ENCODE data around the gene CDH13. TPM values are rescaled to one million over a fixed set of nuclear protein-coding genes. Genes with fewer than 3 reads are reported as not detected.

The CDH13 gene
- total RNA-seq, 2 experiments from 2014 or later = not detected

DNA sequence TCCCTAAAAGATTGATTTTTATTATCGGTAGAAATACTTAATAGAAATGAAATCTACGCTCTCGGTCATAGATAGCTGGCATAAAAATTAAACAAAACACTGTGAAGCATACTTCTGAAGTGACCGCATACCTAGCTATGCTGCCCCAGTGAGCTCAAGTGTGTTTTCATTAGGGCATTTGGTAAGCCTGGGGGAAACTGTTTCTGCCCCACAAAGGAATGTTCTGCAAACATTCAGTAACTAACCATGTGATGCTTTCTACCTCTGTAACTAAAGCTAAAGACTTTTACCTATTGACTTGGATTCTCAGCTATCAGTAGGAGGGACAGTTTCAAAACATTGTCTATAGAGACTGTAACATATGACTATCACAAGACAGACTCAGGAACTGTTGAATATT lies 1087.5 kb downstream of the CDH13 start:
- ChIA-PET CTCF (ENCODE audit: unreplicated experiment) (interaction anchor here (1.0 kb wide), 1 partner anchor 9 kb away, joined by 3 read pairs; no protein-coding TSS in a partner anchor), POLR2A (no interaction called here)
- TF ChIP-seq EZH2phosphoT487 (IDR thresholded peaks at IDR 0.05; ENCODE audit: borderline replicate concordance, low read depth, low read length) = no peak
- TF ChIP-seq, protein P1, sequence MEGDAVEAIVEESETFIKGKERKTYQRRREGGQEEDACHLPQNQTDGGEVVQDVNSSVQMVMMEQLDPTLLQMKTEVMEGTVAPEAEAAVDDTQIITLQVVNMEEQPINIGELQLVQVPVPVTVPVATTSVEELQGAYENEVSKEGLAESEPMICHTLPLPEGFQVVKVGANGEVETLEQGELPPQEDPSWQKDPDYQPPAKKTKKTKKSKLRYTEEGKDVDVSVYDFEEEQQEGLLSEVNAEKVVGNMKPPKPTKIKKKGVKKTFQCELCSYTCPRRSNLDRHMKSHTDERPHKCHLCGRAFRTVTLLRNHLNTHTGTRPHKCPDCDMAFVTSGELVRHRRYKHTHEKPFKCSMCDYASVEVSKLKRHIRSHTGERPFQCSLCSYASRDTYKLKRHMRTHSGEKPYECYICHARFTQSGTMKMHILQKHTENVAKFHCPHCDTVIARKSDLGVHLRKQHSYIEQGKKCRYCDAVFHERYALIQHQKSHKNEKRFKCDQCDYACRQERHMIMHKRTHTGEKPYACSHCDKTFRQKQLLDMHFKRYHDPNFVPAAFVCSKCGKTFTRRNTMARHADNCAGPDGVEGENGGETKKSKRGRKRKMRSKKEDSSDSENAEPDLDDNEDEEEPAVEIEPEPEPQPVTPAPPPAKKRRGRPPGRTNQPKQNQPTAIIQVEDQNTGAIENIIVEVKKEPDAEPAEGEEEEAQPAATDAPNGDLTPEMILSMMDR (conservative IDR thresholded peaks at IDR 0.05; ENCODE audit: low read length) = no peak
- no peak for DNase-seq (ENCODE audit: low spot score)
- no peaks in the 10 kb centered on the region for H3K36me3 ChIP-seq (ENCODE audit: insufficient read depth, low read length)
- intact Hi-C loops (cut with micrococcal nuclease; ENCODE audit: unreplicated experiment) = no loop called here
- H2AFZ ChIP-seq (ENCODE audit: low read length) = no peak overlapping the region
- H3K9me3 ChIP-seq (ENCODE audit: low read length) = no peaks in the 10 kb centered on the region
- no peaks in the 10 kb centered on the region for H4K20me1 ChIP-seq (ENCODE audit: insufficient read depth, low read length)
- no peaks in the 10 kb centered on the region for H3K9me2 ChIP-seq (ENCODE audit: insufficient read depth, low read length)
- H3K79me2 ChIP-seq (ENCODE audit: insufficient read depth, low read depth, low read length) = no peaks in the 10 kb centered on the region
- no peaks in the 10 kb centered on the region for H3K4me1 ChIP-seq (ENCODE audit: insufficient read depth, low read length, poor library complexity, severe bottlenecking)
- no peak overlapping the region for H3K4me3 ChIP-seq (ENCODE audit: low read depth, low read length, poor library complexity, severe bottlenecking)
- H3K27ac ChIP-seq (ENCODE audit: low read depth, low read length, poor library complexity, severe bottlenecking) = no peak overlapping the region
- H3K4me2 ChIP-seq (ENCODE audit: low read length) = no peak overlapping the region
- no TSS peak for BruUV-seq (replicated peaks)

DNA sequence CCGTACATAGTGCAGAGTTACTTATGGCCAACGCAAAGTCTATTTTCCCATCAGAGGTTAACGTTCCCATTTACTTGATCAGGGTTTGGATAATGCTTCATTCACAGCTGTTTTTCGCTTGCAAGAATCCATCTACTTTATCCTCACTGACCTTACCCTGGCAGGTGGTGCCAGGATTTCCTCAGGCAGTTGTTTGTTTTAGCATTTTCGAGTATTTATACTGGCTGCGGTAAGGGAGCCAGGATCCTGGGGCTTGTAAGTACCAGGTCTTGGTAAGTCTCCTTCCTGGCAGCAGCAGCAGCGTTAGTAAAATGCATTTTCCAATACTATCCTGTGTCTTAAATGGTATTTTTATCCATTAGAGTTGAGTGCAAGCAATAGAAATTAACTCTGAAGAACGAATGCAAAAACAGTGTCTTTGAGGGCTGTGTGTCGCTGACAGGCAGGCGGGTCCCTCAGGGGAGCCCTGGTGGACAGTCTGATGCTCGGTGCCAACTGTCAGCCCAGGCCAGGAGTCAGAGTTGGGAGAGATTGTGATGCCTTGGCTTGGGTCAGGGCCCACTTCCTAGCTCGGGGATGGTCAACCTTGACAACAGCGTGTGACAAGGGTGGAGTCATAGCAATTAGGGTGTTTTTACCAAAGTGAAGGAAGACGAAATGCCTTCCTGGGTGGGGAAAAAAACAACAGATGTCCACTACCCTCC lies 1088.6 kb downstream of the CDH13 start:
- no peak for DNase-seq (ENCODE audit: low spot score)
- no peak for TF ChIP-seq EZH2phosphoT487 (IDR thresholded peaks at IDR 0.05; ENCODE audit: borderline replicate concordance, low read depth, low read length)
- TF ChIP-seq, protein P1 (conservative IDR thresholded peaks at IDR 0.05; ENCODE audit: low read length) = no peak
- ChIA-PET CTCF (ENCODE audit: unreplicated experiment) (interaction anchor here (1.0 kb wide), 1 partner anchor 8 kb away, joined by 3 read pairs; no protein-coding TSS in a partner anchor), POLR2A (no interaction called here)
- no TSS peak for BruUV-seq (replicated peaks)
- H3K27ac ChIP-seq (ENCODE audit: low read depth, low read length, poor library complexity, severe bottlenecking) = no peak overlapping the region
- H3K4me3 ChIP-seq (ENCODE audit: low read depth, low read length, poor library complexity, severe bottlenecking) = no peak overlapping the region
- no peaks in the 10 kb centered on the region for H4K20me1 ChIP-seq (ENCODE audit: insufficient read depth, low read length)
- H3K9me2 ChIP-seq (ENCODE audit: insufficient read depth, low read length) = no peaks in the 10 kb centered on the region
- H3K9me3 ChIP-seq (ENCODE audit: low read length) = no peaks in the 10 kb centered on the region
- no peaks in the 10 kb centered on the region for H3K79me2 ChIP-seq (ENCODE audit: insufficient read depth, low read depth, low read length)
- intact Hi-C loops (cut with micrococcal nuclease; ENCODE audit: unreplicated experiment) = no loop called here
- no peak overlapping the region for H2AFZ ChIP-seq (ENCODE audit: low read length)
- no peak overlapping the region for H3K4me2 ChIP-seq (ENCODE audit: low read length)
- H3K36me3 ChIP-seq (ENCODE audit: insufficient read depth, low read length) = no peaks in the 10 kb centered on the region
- H3K4me1 ChIP-seq (ENCODE audit: insufficient read depth, low read length, poor library complexity, severe bottlenecking) = no peaks in the 10 kb centered on the region

DNA sequence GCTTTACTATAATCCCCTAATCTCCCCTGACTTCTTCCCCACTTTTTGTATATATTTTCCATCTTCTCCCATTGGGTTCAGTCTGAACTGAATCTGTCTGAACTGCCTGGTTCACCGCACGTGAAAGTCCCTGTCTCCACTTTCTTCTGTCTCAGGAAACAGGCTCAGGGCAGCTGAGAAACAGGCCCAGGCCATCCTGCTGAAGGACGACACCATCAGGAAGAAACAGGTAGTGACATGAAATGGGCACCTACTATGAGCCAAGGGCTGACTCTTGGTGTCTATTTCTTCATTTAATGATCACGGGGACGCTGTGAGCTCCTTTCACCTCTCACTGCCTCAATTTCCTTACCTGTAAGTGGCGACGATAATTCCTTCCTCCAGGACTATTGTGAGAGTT lies 1090.5 kb downstream of the CDH13 start:
- BruUV-seq (replicated peaks) = no TSS peak
- CTCF ChIA-PET (ENCODE audit: unreplicated experiment) = no interaction called here

More for the DNA sequence above, 1090.5 kb downstream of the CDH13 start:
- no peaks in the 10 kb centered on the region for H3K9me3 ChIP-seq (ENCODE audit: low read length)
- H3K4me3 ChIP-seq (ENCODE audit: low read depth, low read length, poor library complexity, severe bottlenecking) = no peak overlapping the region
- no peaks in the 10 kb centered on the region for H3K36me3 ChIP-seq (ENCODE audit: insufficient read depth, low read length)
- no peak overlapping the region for H2AFZ ChIP-seq (ENCODE audit: low read length)
- H3K79me2 ChIP-seq (ENCODE audit: insufficient read depth, low read depth, low read length) = no peaks in the 10 kb centered on the region
- no peak overlapping the region for H3K27ac ChIP-seq (ENCODE audit: low read depth, low read length, poor library complexity, severe bottlenecking)
- no peak for TF ChIP-seq EZH2phosphoT487 (IDR thresholded peaks at IDR 0.05; ENCODE audit: borderline replicate concordance, low read depth, low read length)
- no peak overlapping the region for H3K4me2 ChIP-seq (ENCODE audit: low read length)
- no peaks in the 10 kb centered on the region for H3K4me1 ChIP-seq (ENCODE audit: insufficient read depth, low read length, poor library complexity, severe bottlenecking)
- no peaks in the 10 kb centered on the region for H4K20me1 ChIP-seq (ENCODE audit: insufficient read depth, low read length)
- intact Hi-C loops (cut with micrococcal nuclease; ENCODE audit: unreplicated experiment) = no loop called here
- no peak for DNase-seq (ENCODE audit: low spot score)
- H3K9me2 ChIP-seq (ENCODE audit: insufficient read depth, low read length) = no peaks in the 10 kb centered on the region
- POLR2A ChIA-PET = no interaction called here

Measured in OCI-LY7 (cell line).